Measurements from ENCODE around the gene LACC1. TPM values are rescaled to one million over a fixed set of nuclear protein-coding genes. Genes with fewer than 3 reads are reported as not detected.

LACC1 gene
- total and polyA plus RNA-seq, 2 of the 8 experiments (the other 6 are each of a cell fraction or from before 2014, with no cell fraction given), result 0.57 to 3.6 TPM

- H2AFZ ChIP-seq (ENCODE audit: low read length), result no peak overlapping the region
- H2BK20ac ChIP-seq (ENCODE audit: low read length), result no peak overlapping the region
- H4K5ac ChIP-seq (ENCODE audit: insufficient read length, low read depth, low read length), result no peak overlapping the region
- H2AK5ac ChIP-seq (ENCODE audit: low read depth, low read length), result no peak overlapping the region
- H3K79me2 ChIP-seq (ENCODE audit: control insufficient read depth in 1 of 2, insufficient read depth in 2 of 2, low read length in 2 of 2), result no peaks in the 10 kb centered on the region
- no peak overlapping the region for H2BK120ac ChIP-seq (replicated peaks; ENCODE audit: low read depth, low read length)
- no peak for TF ChIP-seq BCL11A (IDR thresholded peaks at IDR 0.05; ENCODE audit: low read depth in 2 of 2, low read length in 2 of 2)
- TF ChIP-seq FOSL1 (IDR thresholded peaks at IDR 0.05; ENCODE audit: insufficient read depth, low read depth, low read length), result no peak
- no peak for TF ChIP-seq SP1 (IDR thresholded peaks at IDR 0.05; ENCODE audit: low read depth, low read length)
- no peak for TF ChIP-seq CEBPB (IDR thresholded peaks at IDR 0.05; ENCODE audit: low read depth, low read length)
- TF ChIP-seq RXRA (IDR thresholded peaks at IDR 0.05; ENCODE audit: insufficient read depth, low read depth, low read length), result no peak
- TF ChIP-seq, protein P1, sequence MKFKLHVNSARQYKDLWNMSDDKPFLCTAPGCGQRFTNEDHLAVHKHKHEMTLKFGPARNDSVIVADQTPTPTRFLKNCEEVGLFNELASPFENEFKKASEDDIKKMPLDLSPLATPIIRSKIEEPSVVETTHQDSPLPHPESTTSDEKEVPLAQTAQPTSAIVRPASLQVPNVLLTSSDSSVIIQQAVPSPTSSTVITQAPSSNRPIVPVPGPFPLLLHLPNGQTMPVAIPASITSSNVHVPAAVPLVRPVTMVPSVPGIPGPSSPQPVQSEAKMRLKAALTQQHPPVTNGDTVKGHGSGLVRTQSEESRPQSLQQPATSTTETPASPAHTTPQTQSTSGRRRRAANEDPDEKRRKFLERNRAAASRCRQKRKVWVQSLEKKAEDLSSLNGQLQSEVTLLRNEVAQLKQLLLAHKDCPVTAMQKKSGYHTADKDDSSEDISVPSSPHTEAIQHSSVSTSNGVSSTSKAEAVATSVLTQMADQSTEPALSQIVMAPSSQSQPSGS (IDR thresholded peaks at IDR 0.05; ENCODE audit: low read length), result no peak
- no peak for TF ChIP-seq NRF1 (IDR thresholded peaks at IDR 0.05; ENCODE audit: low read depth, low read length)
- TF ChIP-seq TAF1 (IDR thresholded peaks at IDR 0.05; ENCODE audit: low read depth, low read length), result no peak
- DNase-seq (ENCODE audit: low read depth in 1 of 2, low spot score in 2 of 2) (no peak), FAIRE-seq (no peak)
- H3K23ac ChIP-seq (ENCODE audit: insufficient read length), result no peak overlapping the region
- ChIA-PET CTCF (ENCODE audit: partially characterized antibody) (interaction anchor here (0.8 to 1.1 kb wide), 2 partner anchors 27 to 44 kb away, joined by 3 to 4 read pairs; no protein-coding TSS in a partner anchor), POLR2A (ENCODE audit: partially characterized antibody) (no interaction called here)
- H3K36me3 ChIP-seq (ENCODE audit: control insufficient read depth in 2 of 4, insufficient read depth in 4 of 4, low read length in 3 of 4), result no peaks in the 10 kb centered on the region
- no peaks in the 10 kb centered on the region for H3K27me3 ChIP-seq (replicated peaks in 1 of 4; ENCODE audit: control insufficient read depth in 3 of 4, extremely low read depth in 1 of 4, insufficient read depth in 3 of 4, low read length in 3 of 4)
- H4K20me1 ChIP-seq (replicated peaks in 1 of 2; ENCODE audit: control insufficient read depth in 1 of 2, insufficient read depth in 2 of 2, low read length in 2 of 2), result no peaks in the 10 kb centered on the region
- WGBS, 2 experiments (ENCODE audit: extremely low coverage in 1 of 2, insufficient coverage in 1 of 2, insufficient read length in 1 of 2, insufficient replicate concordance in 2 of 2, low coverage in 1 of 2, low lambda C conversion rate in 2 of 2, missing lambda C conversion rate in 1 of 2), result 80% methylated on average over 1 of the region's 1 CpG; no CpG with 5 or more reads in 1 of the 2 experiments
- no peak overlapping the region for H3K27ac ChIP-seq (ENCODE audit: low read depth, low read length)
- no peak overlapping the region for H3K4me2 ChIP-seq (ENCODE audit: insufficient read depth in 1 of 2, low read depth in 2 of 2, low read length in 2 of 2)
- H2BK15ac ChIP-seq (ENCODE audit: low read length), result no peak overlapping the region
- no peak overlapping the region for H3K18ac ChIP-seq (ENCODE audit: extremely low read depth, low read length)
- no peak overlapping the region for H3K56ac ChIP-seq (replicated peaks; ENCODE audit: insufficient read length, low read depth, low read length)
- no peaks in the 10 kb centered on the region for H3K4me1 ChIP-seq (replicated peaks in 1 of 4; ENCODE audit: control insufficient read depth in 3 of 4, insufficient read depth in 4 of 4, low read length in 3 of 4)
- no peak overlapping the region for H3K4ac ChIP-seq (replicated peaks; ENCODE audit: insufficient read length, low read depth, low read length)
- H3K4me3 ChIP-seq (ENCODE audit: extremely low read depth in 1 of 4, insufficient read depth in 2 of 4, low read depth in 3 of 4, low read length in 4 of 4), result no peak overlapping the region
- no peak overlapping the region for H3K14ac ChIP-seq (ENCODE audit: insufficient read length)
- no peak overlapping the region for H2BK12ac ChIP-seq (ENCODE audit: low read depth, low read length)
- no peak overlapping the region for H2BK5ac ChIP-seq (ENCODE audit: low read depth, low read length)
- H4K8ac ChIP-seq (ENCODE audit: extremely low read depth, insufficient read depth, low read length), result no peak overlapping the region
- H3K79me1 ChIP-seq (ENCODE audit: low read depth, low read length), result no peaks in the 10 kb centered on the region
- no peak overlapping the region for H4K91ac ChIP-seq (replicated peaks; ENCODE audit: insufficient read length, low read length)
- no peaks in the 10 kb centered on the region for H3K9me3 ChIP-seq (ENCODE audit: insufficient read depth in 2 of 2, low read depth in 1 of 2, low read length in 1 of 2)
- H3K9ac ChIP-seq (replicated peaks in 1 of 4; ENCODE audit: extremely low read depth in 1 of 4, low read depth in 3 of 4, low read length in 3 of 4), result no peak overlapping the region
- H3K23me2 ChIP-seq (ENCODE audit: low read depth, low read length), result no peaks in the 10 kb centered on the region
These were observed 59.4 kb downstream of the LACC1 start for GRCh38 chr13:43939086-43939485.
